D721Med (cell line): ENCODE measurements around the gene ESX1.

Experiments
- DNase-seq: peaks from one replicate; pipeline ENCODE4 v3.0.0; 2011; ENCODE audit warnings: low spot score; ENCODE audit not compliant: insufficient read length
- FAIRE-seq: peaks from 2 replicates; lab custom pipeline; 2011; peaks lifted over from hg19 to GRCh38; lab: Jason Lieb, UNC
- CTCF ChIP-seq: IDR thresholded peaks from 2 replicates; pipeline ENCODE4 v1.5.1; 2012; ENCODE audit warnings: mild to moderate bottlenecking, control low read depth; ENCODE audit not compliant: insufficient read depth; ENCODE audit errors: missing control alignments

ESX1 gene

GRCh38 chrX:104254442-104255115 is at the start of gene ESX1:
Gene ESX1, minus strand, starts transcription at chrX:104254933. Its CDS starts 84 bp downstream, at chrX:104254849.
- TF ChIP-seq CTCF: no peak
- FAIRE-seq (no peak), DNase-seq (no peak)

GRCh38 chrX:104295636-104296035 is 40.9 kb upstream of the ESX1 start:
- no peak for TF ChIP-seq CTCF
- DNase-seq: no peak
- FAIRE-seq: no peak

GRCh38 chrX:104288961-104289360 is 34.2 kb upstream of the ESX1 start:
- no peak for TF ChIP-seq CTCF
- FAIRE-seq (no peak), DNase-seq (no peak)

GRCh38 chrX:104288269-104288668 is 33.5 kb upstream of the ESX1 start:
- no peak for TF ChIP-seq CTCF
- DNase-seq (no peak), FAIRE-seq (no peak)

- DNase-seq (no peak), FAIRE-seq (no peak)
- TF ChIP-seq CTCF: no peak
These were observed 30.5 kb upstream of the ESX1 start for GRCh38 chrX:104285201-104285600.

GRCh38 chrX:104284507-104284906 is 29.8 kb upstream of the ESX1 start:
- no peak for DNase-seq
- no peak for FAIRE-seq
- TF ChIP-seq CTCF: no peak

- TF ChIP-seq CTCF: no peak
- DNase-seq (no peak), FAIRE-seq (no peak)
These were observed 27.5 kb upstream of the ESX1 start for GRCh38 chrX:104282166-104282725.
